ENCODE data around the gene SLC4A7.

GRCh38 chr3:27511724-27512422, 27.7 kb upstream of the SLC4A7 start:
- no peak for TF ChIP-seq REST (IDR thresholded peaks at IDR 0.05; ENCODE audit: low read depth)
- no peak for TF ChIP-seq FOXM1 (IDR thresholded peaks at IDR 0.05; ENCODE audit: borderline replicate concordance, low read depth)
- TF ChIP-seq MAX (IDR thresholded peaks at IDR 0.05) = no peak
- TF ChIP-seq USF1 (IDR thresholded peaks at IDR 0.05) = no peak
- no peak for TF ChIP-seq YY1 (IDR thresholded peaks at IDR 0.05; ENCODE audit: low read depth)
- TF ChIP-seq TCF12 (IDR thresholded peaks at IDR 0.05; ENCODE audit: low read depth) = no peak

Data from Ishikawa (cell line).